ENCODE results near the gene TNRC6C. TPM values are rescaled to one million over a fixed set of nuclear protein-coding genes. Genes with fewer than 3 reads are reported as not detected.
A peak's percentile ranks its signal among the peaks of the same experiment; 100 is the strongest.
"Not testable (repeated sequence)": the region's sequence is repeated elsewhere in the genome, so short reads cannot be mapped to it uniquely, and the experiment has no call there.

Gene TNRC6C
- total RNA-seq, 1 donor from 2014 or later = 23.9 TPM

GRCh38 chr17:77963441-77963840, 4.9 kb downstream of the TNRC6C start:
- DNase-seq = peak; percentile 18

GRCh38 chr17:77965352-77965751, 6.8 kb downstream of the TNRC6C start:
- no peak for DNase-seq

GRCh38 chr17:77966476-77966875, 8.0 kb downstream of the TNRC6C start:
- DNase-seq = no peak

- DNase-seq = no peak
Measured at GRCh38 chr17:77968788-77969187, 10.3 kb downstream of the TNRC6C start.

- not testable (repeated sequence) for DNase-seq
Measured at GRCh38 chr17:77972271-77972670, 13.8 kb downstream of the TNRC6C start.

- DNase-seq = no peak
Measured at GRCh38 chr17:77973953-77974352, 15.4 kb downstream of the TNRC6C start.

GRCh38 chr17:77974396-77974795, 15.9 kb downstream of the TNRC6C start:
- no peak for DNase-seq

- not testable (repeated sequence) for DNase-seq
Measured at GRCh38 chr17:77982430-77982829, 23.9 kb downstream of the TNRC6C start.

GRCh38 chr17:77990301-77990700, 31.8 kb downstream of the TNRC6C start:
- no peak for DNase-seq

- not testable (repeated sequence) for DNase-seq
Measured at GRCh38 chr17:77993735-77994134, 35.2 kb downstream of the TNRC6C start.

GRCh38 chr17:77995146-77995852, 36.8 kb downstream of the TNRC6C start:
- DNase-seq = no peak

GRCh38 chr17:77996256-77996655, 37.8 kb downstream of the TNRC6C start:
- no peak for DNase-seq

GRCh38 chr17:77999413-78000173, 41.1 kb downstream of the TNRC6C start:
- no peak for DNase-seq

GRCh38 chr17:78000341-78000740, 41.8 kb downstream of the TNRC6C start:
- DNase-seq = no peak

GRCh38 chr17:78001182-78001581, 42.7 kb downstream of the TNRC6C start:
- DNase-seq = no peak

- no peak for DNase-seq
Measured at GRCh38 chr17:78001612-78002011, 43.1 kb downstream of the TNRC6C start.

GRCh38 chr17:78002166-78002565, 43.7 kb downstream of the TNRC6C start:
- DNase-seq = no peak

- no peak for DNase-seq
Measured at GRCh38 chr17:78005452-78006171, 47.1 kb downstream of the TNRC6C start.

- DNase-seq = no peak
Measured at GRCh38 chr17:78006338-78006737, 47.8 kb downstream of the TNRC6C start.

GRCh38 chr17:78007647-78008046, 49.1 kb downstream of the TNRC6C start:
- no peak for DNase-seq

GRCh38 chr17:78010759-78011158, 52.3 kb downstream of the TNRC6C start:
- DNase-seq = no peak

- no peak for DNase-seq
Measured at GRCh38 chr17:78012428-78012827, 53.9 kb downstream of the TNRC6C start.
